ENCODE measurements around the gene PSME3. TPM values are rescaled to one million over a fixed set of nuclear protein-coding genes. Genes with fewer than 3 reads are reported as not detected.
A peak's percentile ranks its signal among the peaks of the same experiment; 100 is the strongest.

PSME3 gene
- total and polyA plus RNA-seq, 8 donors: 66.2 to 131 (median 80.5) TPM

DNA sequence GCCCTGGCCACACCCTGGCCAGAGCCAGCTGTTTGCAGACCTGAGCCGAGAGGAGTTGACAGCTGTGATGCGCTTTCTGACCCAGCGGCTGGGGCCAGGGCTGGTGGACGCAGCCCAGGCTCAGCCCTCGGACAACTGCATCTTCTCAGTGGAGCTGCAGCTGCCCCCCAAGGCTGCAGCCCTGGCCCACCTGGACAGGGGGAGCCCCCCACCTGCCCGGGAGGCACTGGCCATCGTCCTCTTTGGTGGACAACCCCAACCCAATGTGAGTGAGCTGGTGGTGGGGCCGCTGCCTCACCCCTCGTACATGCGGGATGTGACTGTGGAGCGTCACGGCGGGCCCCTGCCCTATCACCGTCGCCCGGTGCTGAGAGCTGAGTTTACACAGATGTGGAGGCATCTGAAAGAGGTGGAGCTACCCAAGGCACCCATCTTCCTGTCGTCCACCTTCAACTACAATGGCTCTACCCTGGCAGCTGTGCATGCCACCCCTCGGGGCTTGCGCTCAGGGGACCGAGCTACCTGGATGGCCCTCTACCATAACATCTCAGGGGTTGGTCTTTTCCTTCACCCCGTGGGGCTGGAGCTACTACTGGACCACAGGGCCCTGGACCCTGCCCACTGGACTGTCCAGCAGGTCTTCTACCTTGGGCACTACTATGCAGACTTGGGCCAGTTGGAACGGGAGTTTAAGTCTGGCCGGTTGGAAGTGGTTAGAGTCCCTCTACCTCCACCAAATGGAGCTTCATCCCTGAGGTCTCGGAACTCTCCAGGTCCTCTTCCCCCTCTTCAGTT is 11.8 kb downstream of the PSME3 start:
- TF ChIP-seq, protein P1, sequence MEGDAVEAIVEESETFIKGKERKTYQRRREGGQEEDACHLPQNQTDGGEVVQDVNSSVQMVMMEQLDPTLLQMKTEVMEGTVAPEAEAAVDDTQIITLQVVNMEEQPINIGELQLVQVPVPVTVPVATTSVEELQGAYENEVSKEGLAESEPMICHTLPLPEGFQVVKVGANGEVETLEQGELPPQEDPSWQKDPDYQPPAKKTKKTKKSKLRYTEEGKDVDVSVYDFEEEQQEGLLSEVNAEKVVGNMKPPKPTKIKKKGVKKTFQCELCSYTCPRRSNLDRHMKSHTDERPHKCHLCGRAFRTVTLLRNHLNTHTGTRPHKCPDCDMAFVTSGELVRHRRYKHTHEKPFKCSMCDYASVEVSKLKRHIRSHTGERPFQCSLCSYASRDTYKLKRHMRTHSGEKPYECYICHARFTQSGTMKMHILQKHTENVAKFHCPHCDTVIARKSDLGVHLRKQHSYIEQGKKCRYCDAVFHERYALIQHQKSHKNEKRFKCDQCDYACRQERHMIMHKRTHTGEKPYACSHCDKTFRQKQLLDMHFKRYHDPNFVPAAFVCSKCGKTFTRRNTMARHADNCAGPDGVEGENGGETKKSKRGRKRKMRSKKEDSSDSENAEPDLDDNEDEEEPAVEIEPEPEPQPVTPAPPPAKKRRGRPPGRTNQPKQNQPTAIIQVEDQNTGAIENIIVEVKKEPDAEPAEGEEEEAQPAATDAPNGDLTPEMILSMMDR (IDR thresholded peaks at IDR 0.05): no peak
- peaks cover 7 to 60% of the 10 kb centered on the region in 2 donors for H3K36me3 ChIP-seq
- intact Hi-C loops (cut with DNase I): loop anchor here (5.0 to 10.0 kb wide), 2 partner anchors 82 to 90 kb away; no protein-coding TSS in a partner anchor
- DNase-seq (no peak), ATAC-seq (no peak)
- H3K4me1 ChIP-seq: peaks cover 0 to 61% of the 10 kb centered on the region in 2 donors
- H3K27me3 ChIP-seq: no peaks in the 10 kb centered on the region
- H3K4me3 ChIP-seq: no peak overlapping the region
- H3K27ac ChIP-seq: no peak overlapping the region
- H3K9me3 ChIP-seq: no peaks in the 10 kb centered on the region

DNA sequence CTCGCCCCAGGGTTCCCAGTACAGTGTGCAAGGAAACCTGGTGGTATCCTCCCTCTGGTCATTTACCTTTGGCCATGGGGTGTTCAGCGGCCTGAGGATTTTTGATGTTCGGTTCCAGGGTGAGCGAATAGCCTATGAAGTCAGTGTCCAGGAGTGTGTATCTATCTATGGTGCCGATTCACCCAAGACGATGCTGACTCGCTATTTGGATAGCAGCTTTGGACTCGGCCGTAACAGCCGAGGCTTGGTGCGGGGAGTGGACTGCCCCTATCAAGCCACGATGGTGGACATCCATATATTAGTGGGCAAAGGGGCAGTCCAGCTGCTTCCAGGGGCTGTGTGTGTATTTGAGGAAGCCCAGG is 12.3 kb downstream of the PSME3 start:
- TF ChIP-seq, protein P1 (IDR thresholded peaks at IDR 0.05): no peak
- Histone ChIP-seq H3K36me3 (peaks cover 1 to 54% of the 10 kb centered on the region in 2 donors), H3K27ac (peak overlapping the region in 1 of 2 donors; percentile 59), H3K9me3 (no peaks in the 10 kb centered on the region), H3K4me1 (peaks cover 0 to 61% of the 10 kb centered on the region in 2 donors), H3K27me3 (no peaks in the 10 kb centered on the region), H3K4me3 (no peak overlapping the region)
- DNase-seq: no peak
- no peak for ATAC-seq
- intact Hi-C loops (cut with DNase I): loop anchor here (5.0 to 10.0 kb wide), 2 partner anchors 82 to 89 kb away; no protein-coding TSS in a partner anchor

DNA sequence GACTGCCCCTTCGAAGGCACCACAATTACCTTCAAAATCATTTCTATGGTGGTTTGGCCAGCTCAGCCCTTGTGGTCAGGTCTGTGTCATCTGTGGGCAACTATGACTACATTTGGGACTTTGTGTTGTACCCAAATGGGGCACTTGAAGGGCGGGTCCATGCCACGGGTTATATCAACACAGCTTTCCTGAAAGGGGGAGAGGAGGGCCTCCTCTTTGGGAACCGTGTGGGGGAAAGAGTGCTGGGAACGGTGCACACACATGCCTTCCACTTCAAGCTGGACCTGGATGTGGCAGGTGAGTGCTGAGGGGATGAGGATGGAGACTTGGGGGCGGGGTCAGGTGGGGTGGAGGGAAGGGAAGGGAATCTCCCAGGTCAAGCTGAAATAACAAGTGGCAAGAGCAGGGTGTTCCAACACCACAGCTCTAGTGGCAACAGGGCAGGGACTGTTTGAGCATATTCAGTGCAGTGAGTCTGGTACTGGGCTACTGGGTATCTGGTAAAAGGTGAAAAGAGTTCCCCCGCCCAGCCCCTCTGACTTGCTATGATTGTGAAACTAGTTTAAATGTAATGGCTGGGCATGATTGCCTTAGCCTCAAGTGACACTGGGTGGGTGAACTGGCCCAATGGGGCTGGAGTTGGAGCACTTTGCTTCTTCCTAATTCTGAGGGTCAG is 12.9 kb downstream of the PSME3 start:
- intact Hi-C loops (cut with DNase I): loop anchor here (5.0 to 10.0 kb wide), 2 partner anchors 81 to 89 kb away; no protein-coding TSS in a partner anchor
- DNase-seq (no peak), ATAC-seq (peak; percentile 27)
- Histone ChIP-seq H3K9me3 (no peaks in the 10 kb centered on the region), H3K4me1 (peaks cover 0 to 61% of the 10 kb centered on the region in 2 donors), H3K4me3 (no peak overlapping the region), H3K36me3 (peaks cover 0 to 49% of the 10 kb centered on the region in 2 donors), H3K27ac (peak overlapping the region in 1 of 2 donors; percentile 59), H3K27me3 (no peaks in the 10 kb centered on the region)
- TF ChIP-seq, protein P1 (IDR thresholded peaks at IDR 0.05): no peak

DNA sequence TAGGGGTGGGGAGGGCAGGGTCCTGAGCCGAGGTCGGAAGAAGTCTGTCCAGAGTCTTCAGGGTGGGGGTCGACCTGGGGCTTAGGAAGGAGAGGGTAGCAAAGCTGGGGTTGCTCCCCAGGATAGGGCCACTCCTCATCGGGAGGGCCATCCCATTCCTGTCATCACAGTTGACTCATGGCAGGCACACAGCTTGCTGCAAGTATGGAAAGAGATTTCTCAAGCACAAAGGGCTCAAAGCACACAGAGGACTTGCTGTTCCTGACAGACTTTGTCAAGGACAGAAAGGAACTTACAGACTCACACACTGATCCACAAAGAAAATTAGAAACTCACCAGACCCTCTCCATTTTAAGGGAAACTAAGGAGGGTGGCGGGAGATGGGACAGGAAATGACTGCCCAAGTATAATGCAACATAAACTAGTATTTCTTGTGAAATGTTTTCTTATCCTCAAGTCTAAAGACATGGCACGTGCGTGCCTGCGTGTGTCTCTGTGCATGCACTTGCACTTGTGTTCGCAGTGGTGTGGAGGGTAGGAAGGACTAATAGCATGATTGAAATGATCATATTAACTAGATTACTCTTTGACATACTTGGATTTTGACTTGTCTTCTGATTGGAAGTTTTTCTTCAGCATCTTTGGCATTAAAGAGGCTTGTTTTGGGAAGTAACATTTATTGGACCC is 13.5 kb downstream of the PSME3 start:
- H3K36me3 ChIP-seq: peaks cover 0 to 42% of the 10 kb centered on the region in 2 donors
- intact Hi-C loops (cut with DNase I): loop anchor here (5.0 to 10.0 kb wide), 2 partner anchors 81 to 88 kb away; no protein-coding TSS in a partner anchor
- peak overlapping the region in 1 of 2 donors; percentile 59 for H3K27ac ChIP-seq
- peaks cover 0 to 55% of the 10 kb centered on the region in 2 donors for H3K4me1 ChIP-seq
- no peaks in the 10 kb centered on the region for H3K27me3 ChIP-seq
- H3K9me3 ChIP-seq: no peaks in the 10 kb centered on the region
- no peak overlapping the region for H3K4me3 ChIP-seq
- ATAC-seq: peak; percentile 16
- DNase-seq: no peak
- TF ChIP-seq, protein P1 (IDR thresholded peaks at IDR 0.05): no peak
